H1 (cell line): ENCODE measurements around the gene CP. TPM values are rescaled to one million over a fixed set of nuclear protein-coding genes. Genes with fewer than 3 reads are reported as not detected.

ENCODE experiments used
- CTCF ChIA-PET: fragments of 300-600 bp; sonication (Branson Sonifier 250); formaldehyde crosslinking; loops from one replicate; lab custom pipeline; 2021; ENCODE audit not compliant: partially characterized antibody; lab: Charles Lee
- POLR2A ChIA-PET: fragments of 300-600 bp; sonication (Branson Sonifier 250); formaldehyde crosslinking; loops from one replicate; lab custom pipeline; 2021; ENCODE audit warnings: inconsistent platforms; ENCODE audit not compliant: partially characterized antibody; lab: Charles Lee
- DNase-seq, 2 experiments: peaks; one replicate each; pipeline versions ENCODE4 v3.0.0 to v3.0.0-alpha.2; 2010 to 2022; ENCODE audit warnings: low spot score in 2 of 2, low read depth in 1 of 2, mixed read lengths in 1 of 2
- FAIRE-seq: peaks from 2 replicates; lab custom pipeline; 2011; peaks lifted over from hg19 to GRCh38; lab: Jason Lieb, UNC
- H2AFZ ChIP-seq: 2 replicates; pipeline ENCODE4 v1.8.1; 2012; ENCODE audit warnings: low read length, inconsistent platforms
- H2AK5ac ChIP-seq: 2 replicates; pipeline ENCODE4 v1.6.1; 2013; ENCODE audit warnings: low read depth, low read length
- H2BK120ac ChIP-seq: replicated peaks from 2 replicates; pipeline ENCODE3; 2013; ENCODE audit warnings: low read depth, low read length, inconsistent platforms
- H2BK12ac ChIP-seq: 2 replicates; pipeline ENCODE4 v1.6.1; 2013; ENCODE audit warnings: low read depth, low read length
- H2BK15ac ChIP-seq: 2 replicates; pipeline ENCODE4 v1.6.1; 2013; ENCODE audit warnings: low read length
- H2BK20ac ChIP-seq: 2 replicates; pipeline ENCODE4 v1.6.1; 2013; ENCODE audit warnings: low read length
- H2BK5ac ChIP-seq: 2 replicates; pipeline ENCODE4 v1.6.1; 2013; ENCODE audit warnings: low read depth, low read length
- H3K14ac ChIP-seq: 2 replicates; pipeline ENCODE4 v1.6.1; 2013; ENCODE audit warnings: inconsistent platforms; ENCODE audit not compliant: insufficient read length
- H3K18ac ChIP-seq: 2 replicates; pipeline ENCODE4 v1.6.1; 2013; ENCODE audit warnings: low read length; ENCODE audit errors: extremely low read depth
- H3K23ac ChIP-seq: 2 replicates; pipeline ENCODE4 v1.6.1; 2013; ENCODE audit warnings: inconsistent platforms; ENCODE audit not compliant: insufficient read length
- H3K23me2 ChIP-seq: 2 replicates; pipeline ENCODE4 v1.6.1; 2013; ENCODE audit warnings: low read depth, low read length
- H3K27ac ChIP-seq: 2 replicates; pipeline ENCODE4 v1.6.1; 2011; ENCODE audit warnings: low read depth, low read length, inconsistent platforms
- H3K27me3 ChIP-seq, 4 experiments: replicated peaks in 1 of 4; 1 replicate in 1 of 4; 2 replicates in 3 of 4; pipeline versions ENCODE4 v1.6.1 to v1.8.1; 2011 to 2013; ENCODE audit warnings: low read length in 3 of 4, mild to moderate bottlenecking in 3 of 4, inconsistent platforms in 2 of 4, mixed read lengths in 2 of 4, moderate library complexity in 1 of 4; ENCODE audit not compliant: control insufficient read depth in 3 of 4, insufficient read depth in 3 of 4; ENCODE audit errors: extremely low read depth in 1 of 4
- H3K36me3 ChIP-seq, 4 experiments: 2 replicates each; pipeline versions ENCODE4 v1.6.1 to v1.8.1; 2011 to 2013; ENCODE audit warnings: mild to moderate bottlenecking in 4 of 4, low read length in 3 of 4, moderate library complexity in 2 of 4, control low read depth in 1 of 4, inconsistent platforms in 1 of 4; ENCODE audit not compliant: insufficient read depth in 4 of 4, control insufficient read depth in 2 of 4
- H3K4ac ChIP-seq: replicated peaks from 2 replicates; pipeline ENCODE3; 2013; ENCODE audit warnings: low read length, low read depth, mixed read lengths, inconsistent platforms; ENCODE audit not compliant: insufficient read length
- H3K4me1 ChIP-seq, 4 experiments: replicated peaks in 1 of 4; 1 replicate in 1 of 4; 2 replicates in 3 of 4; pipeline versions ENCODE4 v1.6.1 to v1.8.1; 2011 to 2013; ENCODE audit warnings: low read length in 3 of 4, inconsistent platforms in 2 of 4, mixed read lengths in 1 of 4; ENCODE audit not compliant: insufficient read depth in 4 of 4, control insufficient read depth in 3 of 4
- H3K4me2 ChIP-seq, 2 experiments: 2 replicates each; pipeline versions ENCODE4 v1.6.1 to v1.8.1; 2011 to 2013; ENCODE audit warnings: low read depth in 2 of 2, low read length in 2 of 2, control low read depth in 1 of 2, inconsistent platforms in 1 of 2, mild to moderate bottlenecking in 1 of 2; ENCODE audit not compliant: insufficient read depth in 1 of 2
- H3K4me3 ChIP-seq, 4 experiments: fragments of 200-600, 300-600 bp in 1 of 4; sonication (generic), shearing (Covaris generic), sonication (Bioruptor Twin) in 1 of 4; 2 replicates each; pipeline versions ENCODE4 v1.5.1 to v1.8.1; 2011 to 2016; ENCODE audit warnings: low read length in 4 of 4, low read depth in 3 of 4, control low read depth in 2 of 4, inconsistent platforms in 2 of 4, mild to moderate bottlenecking in 2 of 4, mixed read lengths in 1 of 4, moderate library complexity in 1 of 4; ENCODE audit not compliant: insufficient read depth in 2 of 4; ENCODE audit errors: extremely low read depth in 1 of 4
- H3K56ac ChIP-seq: replicated peaks from 2 replicates; pipeline ENCODE3; 2013; ENCODE audit warnings: low read depth, mild to moderate bottlenecking, mixed read lengths, low read length, inconsistent platforms; ENCODE audit not compliant: insufficient read length
- H3K79me1 ChIP-seq: 2 replicates; pipeline ENCODE4 v1.6.1; 2013; ENCODE audit warnings: low read depth, low read length, control low read depth
- H3K79me2 ChIP-seq, 2 experiments: 2 replicates each; pipeline versions ENCODE4 v1.6.1 to v1.8.1; 2012 to 2013; ENCODE audit warnings: low read length in 2 of 2, mild to moderate bottlenecking in 2 of 2, inconsistent platforms in 1 of 2; ENCODE audit not compliant: insufficient read depth in 2 of 2, control insufficient read depth in 1 of 2
- H3K9ac ChIP-seq, 4 experiments: replicated peaks in 1 of 4; 1 replicate in 1 of 4; 2 replicates in 3 of 4; pipeline versions ENCODE4 v1.6.1 to v1.8.1; 2011 to 2013; ENCODE audit warnings: low read depth in 3 of 4, low read length in 3 of 4, control low read depth in 2 of 4, mild to moderate bottlenecking in 2 of 4, moderate library complexity in 2 of 4, inconsistent platforms in 1 of 4; ENCODE audit errors: extremely low read depth in 1 of 4
- H3K9me3 ChIP-seq, 2 experiments: 2 replicates each; pipeline versions ENCODE4 v1.6.1 to v1.8.1; 2012 to 2013; ENCODE audit warnings: mild to moderate bottlenecking in 2 of 2, moderate library complexity in 2 of 2, control low read depth in 1 of 2, inconsistent platforms in 1 of 2, low read depth in 1 of 2, low read length in 1 of 2, mixed read lengths in 1 of 2; ENCODE audit not compliant: insufficient read depth in 2 of 2
- H4K20me1 ChIP-seq, 2 experiments: replicated peaks in 1 of 2; 2 replicates each; pipeline versions ENCODE3 to v1.8.1; 2011 to 2013; ENCODE audit warnings: inconsistent platforms in 2 of 2, low read length in 2 of 2, mild to moderate bottlenecking in 1 of 2; ENCODE audit not compliant: insufficient read depth in 2 of 2, control insufficient read depth in 1 of 2
- H4K5ac ChIP-seq: 2 replicates; pipeline ENCODE4 v1.6.1; 2013; ENCODE audit warnings: low read length, low read depth, mixed read lengths, inconsistent platforms; ENCODE audit not compliant: insufficient read length
- H4K8ac ChIP-seq: 2 replicates; pipeline ENCODE4 v1.8.0; 2013; ENCODE audit warnings: mild to moderate bottlenecking, moderate library complexity, low read length, inconsistent platforms; ENCODE audit not compliant: insufficient read depth; ENCODE audit errors: extremely low read depth
- H4K91ac ChIP-seq: replicated peaks from 2 replicates; pipeline ENCODE3; 2013; ENCODE audit warnings: low read length, mixed read lengths, inconsistent platforms; ENCODE audit not compliant: insufficient read length
- BACH1 ChIP-seq: IDR thresholded peaks from 2 replicates; pipeline ENCODE4 v1.6.1; 2012; ENCODE audit warnings: low read length, improper control_type of control experiment
- BRCA1 ChIP-seq: IDR thresholded peaks from 2 replicates; pipeline ENCODE4 v1.6.1; 2012; ENCODE audit warnings: low read depth, low read length, improper control_type of control experiment
- CTBP2 ChIP-seq: IDR thresholded peaks from 2 replicates; pipeline ENCODE4 v1.7.0; 2011; ENCODE audit warnings: borderline replicate concordance, mild to moderate bottlenecking, moderate library complexity, mixed read lengths, low read length; ENCODE audit not compliant: insufficient read depth, insufficient read length
- EP300 ChIP-seq, 2 experiments: IDR thresholded peaks; 1 replicate in 1 of 2; 2 replicates in 1 of 2; pipeline ENCODE4 v1.6.1; 2011 to 2012; ENCODE audit warnings: low read depth in 2 of 2, low read length in 2 of 2, mild to moderate bottlenecking in 2 of 2, borderline replicate concordance in 1 of 2, inconsistent platforms in 1 of 2, moderate library complexity in 1 of 2
- RNF2 ChIP-seq: fragments of 200-900, 300-1000 bp; sonication (generic); IDR thresholded peaks from 2 replicates; pipeline ENCODE4 v1.7.1; 2016; ENCODE audit warnings: borderline replicate concordance, low read depth, mild to moderate bottlenecking, antibody characterized with exemption, low read length; ENCODE audit not compliant: poor library complexity, severe bottlenecking; ENCODE audit errors: missing control alignments
- SP1 ChIP-seq: IDR thresholded peaks from 2 replicates; pipeline ENCODE4 v1.6.1; 2011; ENCODE audit warnings: low read depth, low read length
- WGBS, 2 experiments: shearing (Covaris generic) in 1 of 2; methylation state at CpG; one replicate each; pipeline versions ENCODE4 v1.1.6 to v1.1.7; 2013 to 2015; ENCODE audit warnings: low lambda C conversion rate in 2 of 2, mixed read lengths in 2 of 2, inconsistent platforms in 1 of 2, low coverage in 1 of 2, missing lambda C conversion rate in 1 of 2; ENCODE audit not compliant: insufficient replicate concordance in 2 of 2, insufficient coverage in 1 of 2, insufficient read length in 1 of 2; ENCODE audit errors: extremely low coverage in 1 of 2, missing lambda C conversion rate in 1 of 2; 5-methylcytosine and 5-hydroxymethylcytosine counted together
- polyA plus RNA-seq, 7 experiments: library from polyadenylated mRNA; depleted of rRNA in 3 of 7; stranded (reverse) in 5 of 7; unstranded in 2 of 7; fragments of >200 nt in 5 of 7; fragments of 200-250 nt in 2 of 7; gene quantifications; 1 replicate in 5 of 7; 2 replicates in 1 of 7; 4 replicates in 1 of 7; pipeline versions ENCODE4 v1.2.1 to v1.2.3, GENCODE V29; 2011 to 2013; ENCODE audit warnings: missing spikeins in 2 of 7, mixed read lengths in 2 of 7
- total RNA-seq: library from RNA; stranded (reverse); fragmentation: NEBNext Ultra II Directional; extraction: Animal tissue kit (Norgen Biotek cat#: 25700); gene quantifications from 2 replicates; pipeline ENCODE4 v1.2.1, GENCODE V29; 2021

The CP gene
- total and polyA plus RNA-seq, 2 of the 8 experiments (the other 6 are each of a cell fraction or from before 2014, with no cell fraction given): 0.32 to 2.6 TPM

DNA sequence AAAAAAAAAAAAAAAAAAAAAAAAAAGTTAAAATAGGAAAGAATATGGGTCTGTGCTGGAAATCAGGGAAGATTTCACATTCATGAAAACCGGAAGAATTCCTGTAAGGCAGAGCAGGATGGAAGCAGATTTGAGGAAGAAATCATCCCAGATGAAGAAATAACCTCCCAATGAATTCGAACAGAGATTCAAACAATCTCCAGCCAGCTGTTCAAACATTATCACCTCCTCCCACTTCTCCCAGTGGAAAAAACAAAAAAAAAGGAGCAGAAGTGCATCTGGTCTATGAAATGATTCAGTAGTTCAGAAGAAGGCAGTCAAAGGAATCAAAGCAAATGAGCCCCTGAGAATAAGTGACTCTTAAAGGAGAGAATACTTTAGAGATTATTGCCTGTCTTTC, 33.1 kb downstream of the CP start:
- no peak overlapping the region for H3K14ac ChIP-seq
- H3K79me2 ChIP-seq: no peaks in the 10 kb centered on the region
- 0 out of 2 replicates have a peak overlapping the region, but pooled peaks have one; percentile 36 for H2BK20ac ChIP-seq
- H2BK15ac ChIP-seq: no peak overlapping the region
- no peaks in the 10 kb centered on the region for H3K79me1 ChIP-seq
- H4K5ac ChIP-seq: no peak overlapping the region
- peaks cover 0 to 9% of the 10 kb centered on the region in 2 experiments; a peak in 2 of 4 replicates for H3K9me3 ChIP-seq
- H3K4ac ChIP-seq: no peak overlapping the region
- H3K4me2 ChIP-seq: no peak overlapping the region
- no peak overlapping the region for H2AFZ ChIP-seq
- FAIRE-seq (no peak), DNase-seq (no peak)
- no peak overlapping the region for H3K56ac ChIP-seq
- no peak overlapping the region for H4K8ac ChIP-seq
- peaks cover 0 to 10% (median 2%) of the 10 kb centered on the region in 4 experiments; a peak in 3 of 8 replicates for H3K36me3 ChIP-seq
- no peaks in the 10 kb centered on the region for H3K23me2 ChIP-seq
- peaks cover 0 to 12% (median 2%) of the 10 kb centered on the region in 4 experiments; a peak in 5 of 7 replicates for H3K4me1 ChIP-seq
- ChIA-PET CTCF (no interaction called here), POLR2A (no interaction called here)
- no peak overlapping the region for H3K27ac ChIP-seq
- no peak overlapping the region for H2AK5ac ChIP-seq
- peak overlapping the region; percentile 17 for H4K91ac ChIP-seq
- H3K4me3 ChIP-seq: no peak overlapping the region
- peak overlapping the region; percentile 1 for H2BK120ac ChIP-seq
- no peak overlapping the region for H3K18ac ChIP-seq
- no peak overlapping the region for H2BK12ac ChIP-seq
- WGBS, 2 experiments: 90% methylated on average over 2 of the region's 2 CpGs; no CpG with 5 or more reads in 1 of the 2 experiments
- no peaks in the 10 kb centered on the region for H4K20me1 ChIP-seq
- H2BK5ac ChIP-seq: peak overlapping the region; percentile 45; the same call in 1 of the 2 replicates
- H3K27me3 ChIP-seq: no peaks in the 10 kb centered on the region
- no peak overlapping the region for H3K9ac ChIP-seq
- TF ChIP-seq CTBP2: no peak
- no peak for TF ChIP-seq RNF2
- TF ChIP-seq EP300 (IDR thresholded peaks at IDR 0.05; ENCODE audit: borderline replicate concordance in 1 of 2, low read depth in 2 of 2, low read length in 2 of 2): no peak
- TF ChIP-seq SP1: no peak
- TF ChIP-seq BACH1: no peak
- no peak for TF ChIP-seq BRCA1
- H3K23ac ChIP-seq: no peak overlapping the region
